Measurements from ENCODE around the gene EYA3.

The EYA3 gene

GRCh38 chr1:28070725-28071593, 17.5 kb downstream of the EYA3 start:
- no peak overlapping the region for H3K27ac ChIP-seq
- TF ChIP-seq CTCF (conservative IDR thresholded peaks at IDR 0.05) (no peak), ZFX (IDR thresholded peaks at IDR 0.05) (no peak)

GRCh38 chr1:28067523-28068090, 20.8 kb downstream of the EYA3 start:
- TF ChIP-seq ZFX (IDR thresholded peaks at IDR 0.05) (no peak), CTCF (conservative IDR thresholded peaks at IDR 0.05) (no peak)
- no peak overlapping the region for H3K27ac ChIP-seq

- no peak overlapping the region for H3K27ac ChIP-seq
- TF ChIP-seq CTCF (conservative IDR thresholded peaks at IDR 0.05) = no peak
- no peak for TF ChIP-seq ZFX (IDR thresholded peaks at IDR 0.05)
These were observed 21.8 kb downstream of the EYA3 start for GRCh38 chr1:28066393-28067154.

- TF ChIP-seq ZFX (IDR thresholded peaks at IDR 0.05) = no peak
- H3K27ac ChIP-seq = no peak overlapping the region
These were observed 24.3 kb downstream of the EYA3 start for GRCh38 chr1:28064064-28064463.

GRCh38 chr1:28062806-28063205, 25.6 kb downstream of the EYA3 start:
- no peak overlapping the region for H3K27ac ChIP-seq
- TF ChIP-seq ZFX (IDR thresholded peaks at IDR 0.05) = no peak
- no peak for TF ChIP-seq CTCF (conservative IDR thresholded peaks at IDR 0.05)

GRCh38 chr1:28058971-28059878, 29.2 kb downstream of the EYA3 start:
- TF ChIP-seq CTCF (conservative IDR thresholded peaks at IDR 0.05) = no peak
- H3K27ac ChIP-seq = no peak overlapping the region

GRCh38 chr1:28058168-28058567, 30.2 kb downstream of the EYA3 start:
- H3K27ac ChIP-seq = no peak overlapping the region

More at GRCh38 chr1:28058168-28058567, 30.2 kb downstream of the EYA3 start:
- TF ChIP-seq ZFX (IDR thresholded peaks at IDR 0.05) = no peak
- no peak for TF ChIP-seq CTCF (conservative IDR thresholded peaks at IDR 0.05)
